CD4-positive, CD25-positive, alpha-beta regulatory T cell (primary cell): ENCODE data around the gene CNOT8. TPM values are rescaled to one million over a fixed set of nuclear protein-coding genes. Genes with fewer than 3 reads are reported as not detected.

Experiments used
- ATAC-seq, 2 donors: fragments of 150-1000 bp; cut with Tn5 transposase; one replicate each; pipeline ENCODE4 v1.10.0; 2021; ENCODE audit warnings: low read depth in 2 of 2, moderate number of reproducible peaks in 2 of 2, moderate library complexity in 1 of 2
- DNase-seq, 3 donors: peaks; one replicate each; pipeline versions ENCODE4 v3.0.0 to v3.0.0-alpha.2; 2012 to 2022; ENCODE audit warnings: mixed read lengths in 1 of 3
- H3K27ac ChIP-seq: one replicate; pipeline ENCODE4 v1.7.0; 2013; ENCODE audit warnings: mild to moderate bottlenecking, low read length; ENCODE audit not compliant: insufficient read depth, poor library complexity, severe bottlenecking
- H3K27me3 ChIP-seq: one replicate; pipeline ENCODE4 v1.7.0; 2013; ENCODE audit warnings: low read length; ENCODE audit not compliant: control insufficient read depth, insufficient read depth
- H3K36me3 ChIP-seq: one replicate; pipeline ENCODE4 v1.7.0; 2013; ENCODE audit warnings: mild to moderate bottlenecking, low read length, moderate library complexity; ENCODE audit not compliant: control insufficient read depth, insufficient read depth
- H3K4me1 ChIP-seq: 2 replicates; pipeline ENCODE4 v1.7.0; 2013; ENCODE audit warnings: mild to moderate bottlenecking, low read length; ENCODE audit not compliant: insufficient read depth, control insufficient read depth, poor library complexity, severe bottlenecking
- H3K4me3 ChIP-seq: one replicate; pipeline ENCODE4 v1.7.0; 2013; ENCODE audit warnings: low read depth, mild to moderate bottlenecking, low read length, moderate library complexity
- H3K9me3 ChIP-seq, 2 experiments: 1 replicate in 1 of 2; 2 replicates in 1 of 2; pipeline ENCODE4 v1.7.0; 2013; ENCODE audit warnings: low read length in 2 of 2, mild to moderate bottlenecking in 1 of 2, moderate library complexity in 1 of 2; ENCODE audit not compliant: control insufficient read depth in 2 of 2
- H3K27ac Mint-ChIP-seq, 3 donors: one replicate each; pipeline ENCODE4 v1.8.0; 2020 to 2022; ENCODE audit warnings: mild to moderate bottlenecking in 3 of 3, mixed read lengths in 3 of 3, moderate library complexity in 2 of 3
- H3K27me3 Mint-ChIP-seq: one replicate; pipeline ENCODE4 v1.8.0; 2022; ENCODE audit warnings: mild to moderate bottlenecking, mixed read lengths
- H3K36me3 Mint-ChIP-seq: one replicate; pipeline ENCODE4 v1.8.0; 2020; ENCODE audit warnings: mixed read lengths
- H3K4me1 Mint-ChIP-seq, 4 donors: one replicate each; pipeline ENCODE4 v1.8.0; 2020 to 2022; ENCODE audit warnings: mixed read lengths in 4 of 4, mild to moderate bottlenecking in 1 of 4
- H3K4me3 Mint-ChIP-seq, 4 donors: one replicate each; pipeline ENCODE4 v1.8.0; 2020 to 2022; ENCODE audit warnings: mild to moderate bottlenecking in 4 of 4, mixed read lengths in 4 of 4, moderate library complexity in 3 of 4
- H3K9me3 Mint-ChIP-seq, 7 donors: one replicate each; pipeline ENCODE4 v1.8.0; 2020 to 2022; ENCODE audit warnings: mixed read lengths in 7 of 7, mild to moderate bottlenecking in 3 of 7, moderate library complexity in 2 of 7
- polyA plus RNA-seq, 4 donors: library from polyadenylated mRNA; unstranded; fragments of 300-500 nt; fragmentation: Illumina TruSeq; gene quantifications; one replicate each; pipeline ENCODE4 v1.2.3, GENCODE V29; 2021
- total RNA-seq: library from RNA; stranded (reverse); gene quantifications from one replicate; pipeline ENCODE4 v1.2.3, GENCODE V29; 2022

The CNOT8 gene
- total and polyA plus RNA-seq, 5 donors from 2014 or later = 121 to 199 (median 184) TPM

DNA sequence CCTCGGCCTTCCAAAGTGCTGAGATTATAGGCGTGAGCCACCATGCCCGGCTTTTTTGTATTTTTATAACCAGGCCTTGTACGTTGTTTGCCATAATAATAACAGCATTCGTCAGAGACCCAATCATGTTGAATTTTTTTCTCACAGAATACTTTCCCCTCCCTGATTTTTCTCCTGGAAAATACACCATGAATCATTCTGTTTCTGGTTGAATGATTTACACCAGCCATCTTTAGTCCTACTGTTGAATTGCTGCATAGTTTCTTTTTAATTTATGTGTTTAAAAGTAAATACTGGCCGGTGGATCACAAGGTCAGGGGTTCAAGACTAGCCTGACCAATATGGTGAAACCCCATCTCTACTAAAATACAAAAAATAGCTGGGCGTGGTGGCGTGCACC, 3.5 kb downstream of the CNOT8 start:
- Histone ChIP-seq H3K4me3 (no peak overlapping the region), H3K4me1 (peaks cover 53% of the 10 kb centered on the region), H3K27ac (no peak overlapping the region), H3K9me3 (no peaks in the 10 kb centered on the region), H3K36me3 (peaks cover 35% of the 10 kb centered on the region), H3K27me3 (no peaks in the 10 kb centered on the region)
- Mint-ChIP-seq H3K4me1 (peaks cover 19 to 69% (median 48%) of the 10 kb centered on the region in 4 donors), H3K4me3 (peak overlapping the region; percentile 64 to 96 (median 94)), H3K27me3 (no peaks in the 10 kb centered on the region), H3K27ac (peak overlapping the region; percentile 25 to 76 (median 63)), H3K9me3 (no peaks in the 10 kb centered on the region), H3K36me3 (peaks cover 33% of the 10 kb centered on the region)
- ATAC-seq (no peak), DNase-seq (no peak)

DNA sequence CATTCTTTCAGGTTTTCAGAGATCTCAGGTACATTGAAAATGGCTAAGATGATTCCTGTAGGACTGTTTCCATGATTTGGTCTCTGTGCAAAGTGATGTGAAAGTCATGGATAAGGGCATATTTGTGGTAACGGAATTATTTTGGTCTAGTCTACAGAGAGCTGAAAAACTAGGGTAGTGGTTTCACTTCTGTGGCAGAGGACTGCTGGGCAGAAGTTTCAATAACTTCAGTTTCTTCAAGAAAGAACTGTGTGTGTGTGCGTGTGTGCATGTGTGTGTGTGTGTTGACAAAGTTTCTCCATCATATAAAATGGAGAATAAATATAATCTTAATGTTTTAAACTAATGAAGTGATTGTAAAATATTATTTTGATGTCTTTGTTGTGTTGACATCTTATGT, 4.3 kb downstream of the CNOT8 start:
- DNase-seq = no peak
- Mint-ChIP-seq H3K4me3 (peak overlapping the region in 3 of 4 donors; percentile 44 to 67 (median 64)), H3K27ac (peak overlapping the region in 2 of 3 donors; percentile 23 to 42), H3K9me3 (no peaks in the 10 kb centered on the region), H3K36me3 (peaks cover 37% of the 10 kb centered on the region), H3K4me1 (peaks cover 17 to 70% (median 51%) of the 10 kb centered on the region in 4 donors), H3K27me3 (no peaks in the 10 kb centered on the region)
- H3K4me3 ChIP-seq = peak overlapping the region; percentile 37
- no peak overlapping the region for H3K27ac ChIP-seq
- H3K9me3 ChIP-seq = no peaks in the 10 kb centered on the region
- H3K36me3 ChIP-seq = peaks cover 43% of the 10 kb centered on the region
- H3K4me1 ChIP-seq = peaks cover 45% of the 10 kb centered on the region
- no peak for ATAC-seq
- H3K27me3 ChIP-seq = no peaks in the 10 kb centered on the region

DNA sequence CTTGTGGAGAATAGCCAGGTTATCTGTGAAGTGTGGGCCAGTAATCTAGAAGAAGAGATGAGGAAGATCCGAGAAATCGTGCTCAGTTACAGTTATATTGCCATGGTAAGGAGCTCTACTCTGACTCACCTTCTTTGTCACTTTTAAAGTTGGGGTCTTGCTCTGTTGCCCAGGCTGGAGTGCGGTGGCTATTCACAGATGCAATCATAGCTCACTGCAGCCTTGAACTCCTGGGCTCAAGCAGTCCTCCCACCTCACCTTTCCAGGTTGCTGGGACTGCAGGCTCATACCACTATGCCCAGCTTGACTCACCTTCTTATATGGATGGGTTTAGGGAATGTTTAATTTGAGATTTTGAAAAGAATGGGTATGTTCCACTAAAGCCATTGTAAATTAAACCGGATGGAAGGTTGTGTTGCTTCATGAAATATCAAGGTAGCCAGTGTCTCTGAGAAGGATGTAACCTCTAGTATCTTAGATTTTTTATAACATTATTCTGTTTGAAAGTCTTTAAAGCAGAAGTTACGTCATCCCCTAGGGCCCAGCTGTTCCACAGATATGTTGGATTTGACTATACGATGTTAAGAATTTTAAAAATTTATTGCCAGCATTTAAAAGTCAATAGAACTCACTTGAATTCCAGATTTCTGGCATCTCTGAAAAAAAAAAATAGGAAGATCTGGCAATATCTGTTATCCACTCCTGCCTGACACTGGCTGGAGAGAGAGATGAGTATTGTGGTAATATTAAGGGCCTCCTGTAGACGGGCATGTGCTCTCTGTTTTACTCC, 5.1 kb downstream of the CNOT8 start:
- Mint-ChIP-seq H3K27ac (peak overlapping the region; percentile 29 to 53 (median 42)), H3K27me3 (no peaks in the 10 kb centered on the region), H3K4me1 (peaks cover 17 to 73% (median 51%) of the 10 kb centered on the region in 4 donors), H3K9me3 (no peaks in the 10 kb centered on the region), H3K36me3 (peaks cover 38% of the 10 kb centered on the region), H3K4me3 (peak overlapping the region in 3 of 4 donors; percentile 11 to 48 (median 42))
- Histone ChIP-seq H3K4me3 (peak overlapping the region; percentile 37), H3K27ac (no peak overlapping the region), H3K4me1 (peaks cover 45% of the 10 kb centered on the region), H3K9me3 (no peaks in the 10 kb centered on the region), H3K36me3 (peaks cover 47% of the 10 kb centered on the region), H3K27me3 (no peaks in the 10 kb centered on the region)
- DNase-seq (no peak), ATAC-seq (no peak)

GRCh38 chr5:154865466-154866184, 7.2 kb downstream of the CNOT8 start:
- peaks cover 28% of the 10 kb centered on the region for H3K4me1 ChIP-seq
- Mint-ChIP-seq H3K4me1 (peaks cover 13 to 63% (median 43%) of the 10 kb centered on the region in 4 donors), H3K4me3 (peak overlapping the region in 1 of 4 donors; percentile 7), H3K9me3 (no peaks in the 10 kb centered on the region), H3K36me3 (peaks cover 42% of the 10 kb centered on the region), H3K27me3 (no peaks in the 10 kb centered on the region), H3K27ac (peak overlapping the region in 2 of 3 donors; percentile 32 to 76)
- no peaks in the 10 kb centered on the region for H3K27me3 ChIP-seq
- H3K27ac ChIP-seq = no peak overlapping the region
- H3K36me3 ChIP-seq = peaks cover 55% of the 10 kb centered on the region
- DNase-seq = no peak
- no peak for ATAC-seq
- no peak overlapping the region for H3K4me3 ChIP-seq
- H3K9me3 ChIP-seq = no peaks in the 10 kb centered on the region

DNA sequence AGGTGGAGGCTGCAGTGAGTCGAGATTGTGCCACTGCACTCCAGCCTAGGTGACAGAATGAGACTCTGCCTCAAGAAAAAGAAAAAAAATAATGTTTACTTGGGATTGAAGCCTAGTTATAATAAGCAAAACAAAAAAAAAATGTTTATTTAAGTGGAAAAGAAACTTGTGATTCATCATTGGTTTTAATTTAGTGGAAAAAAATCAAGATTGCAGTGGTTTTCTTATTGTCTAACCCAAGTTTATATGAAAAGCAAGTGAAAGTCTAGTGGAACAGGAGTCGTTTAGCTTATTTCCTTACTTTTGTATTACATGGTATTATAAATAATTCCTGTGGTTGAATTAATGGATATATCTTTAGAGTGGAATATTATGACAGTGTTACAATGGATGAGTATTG, 8.4 kb downstream of the CNOT8 start:
- Histone ChIP-seq H3K27me3 (no peaks in the 10 kb centered on the region), H3K4me1 (peaks cover 16% of the 10 kb centered on the region), H3K27ac (no peak overlapping the region), H3K4me3 (no peak overlapping the region), H3K9me3 (no peaks in the 10 kb centered on the region), H3K36me3 (peaks cover 64% of the 10 kb centered on the region)
- H3K27me3 Mint-ChIP-seq = no peaks in the 10 kb centered on the region
- H3K27ac Mint-ChIP-seq = peak overlapping the region in 2 of 3 donors; percentile 6 to 11
- peaks cover 51% of the 10 kb centered on the region for H3K36me3 Mint-ChIP-seq
- ATAC-seq (no peak), DNase-seq (no peak)
- no peaks in the 10 kb centered on the region for H3K9me3 Mint-ChIP-seq
- H3K4me3 Mint-ChIP-seq = no peak overlapping the region
- H3K4me1 Mint-ChIP-seq = peaks cover 8 to 51% (median 36%) of the 10 kb centered on the region in 4 donors

DNA sequence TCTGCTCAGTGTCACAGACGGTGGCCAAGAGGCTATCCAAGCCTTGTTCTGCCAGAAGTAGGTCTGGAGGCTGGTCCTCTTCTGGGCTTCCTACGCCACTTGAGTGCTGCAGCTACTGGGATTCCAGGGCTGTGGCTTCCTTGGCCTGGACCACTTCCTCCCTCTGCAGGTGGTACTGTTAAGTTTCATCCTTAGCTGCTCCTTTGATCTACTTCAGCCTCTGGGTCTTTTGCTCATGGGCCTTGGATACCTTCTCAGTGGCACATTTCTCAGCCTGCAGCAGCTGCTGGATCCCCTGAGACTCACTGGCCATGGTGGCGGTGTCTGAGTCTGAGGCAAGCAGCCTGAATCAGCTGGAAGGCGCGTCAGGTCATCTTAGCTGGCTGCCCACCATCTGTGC, 10.3 kb downstream of the CNOT8 start:
- peak overlapping the region in 1 of 3 donors; percentile 59 for H3K27ac Mint-ChIP-seq
- no peak overlapping the region for H3K27ac ChIP-seq
- H3K9me3 Mint-ChIP-seq = no peaks in the 10 kb centered on the region
- H3K4me1 ChIP-seq = no peaks in the 10 kb centered on the region
- peaks cover 10 to 34% (median 26%) of the 10 kb centered on the region in 4 donors for H3K4me1 Mint-ChIP-seq
- peaks cover 77% of the 10 kb centered on the region for H3K36me3 ChIP-seq
- H3K27me3 Mint-ChIP-seq = no peaks in the 10 kb centered on the region
- H3K4me3 ChIP-seq = no peak overlapping the region
- ATAC-seq (no peak), DNase-seq (no peak)
- no peak overlapping the region for H3K4me3 Mint-ChIP-seq
- H3K36me3 Mint-ChIP-seq = peaks cover 50% of the 10 kb centered on the region
- no peaks in the 10 kb centered on the region for H3K27me3 ChIP-seq
- H3K9me3 ChIP-seq = no peaks in the 10 kb centered on the region

GRCh38 chr5:154871734-154872133, 13.3 kb downstream of the CNOT8 start:
- H3K36me3 Mint-ChIP-seq = peaks cover 57% of the 10 kb centered on the region
- ATAC-seq = no peak
- H3K27ac Mint-ChIP-seq = peak overlapping the region in 1 of 3 donors; percentile 31
- peaks cover 78% of the 10 kb centered on the region for H3K36me3 ChIP-seq
- H3K27ac ChIP-seq = no peak overlapping the region
- no peaks in the 10 kb centered on the region for H3K9me3 Mint-ChIP-seq
- no peak overlapping the region for H3K4me3 ChIP-seq
- DNase-seq = no peak
- no peaks in the 10 kb centered on the region for H3K9me3 ChIP-seq
- no peaks in the 10 kb centered on the region for H3K4me1 ChIP-seq
- peaks cover 11 to 17% (median 12%) of the 10 kb centered on the region in 4 donors for H3K4me1 Mint-ChIP-seq
- H3K27me3 Mint-ChIP-seq = no peaks in the 10 kb centered on the region
- no peak overlapping the region for H3K4me3 Mint-ChIP-seq
- H3K27me3 ChIP-seq = no peaks in the 10 kb centered on the region
